SK-N-SH (cell line): ENCODE data around the gene CDCA3. TPM values are rescaled to one million over a fixed set of nuclear protein-coding genes. Genes with fewer than 3 reads are reported as not detected.

Experiments
- CTCF ChIA-PET: fragments of 300-600, 350-600 bp; formaldehyde crosslinking; extraction: SDS; loops from one replicate; lab custom pipeline; 2021; lab: Yijun Ruan, JAX
- POLR2A ChIA-PET: fragments of 350-600 bp; sonication (Branson Sonifier 250); formaldehyde crosslinking; extraction: SDS; loops from one replicate; lab custom pipeline; 2020; ENCODE audit warnings: antibody characterized with exemption, inconsistent platforms; lab: Yijun Ruan, JAX
- DNase-seq: peaks from one replicate; pipeline ENCODE4 v3.0.0; 2012
- H2AFZ ChIP-seq: fragments of 200-600 bp; sonication (generic); 2 replicates; pipeline ENCODE4 v1.8.1; 2016; ENCODE audit warnings: antibody characterized with exemption, mild to moderate bottlenecking, low read depth
- H3F3A ChIP-seq: fragments of 200-600 bp; sonication (generic); replicated peaks from 2 replicates; pipeline ENCODE3; 2016; ENCODE audit warnings: antibody characterized with exemption, mild to moderate bottlenecking; ENCODE audit not compliant: insufficient read depth
- H3K27ac ChIP-seq, 2 experiments: fragments of 200-500 bp in 1 of 2; fragments of 200-600 bp in 1 of 2; sonication (Bioruptor generic) in 1 of 2; sonication (generic), shearing (Covaris generic) in 1 of 2; 2 replicates each; pipeline versions ENCODE4 v1.5.1 to v1.6.1; 2014 to 2016; ENCODE audit warnings: low read depth in 2 of 2, inconsistent platforms in 1 of 2, low read length in 1 of 2, mild to moderate bottlenecking in 1 of 2, mixed read lengths in 1 of 2
- H3K27me3 ChIP-seq: fragments of 200-600 bp; sonication (generic), shearing (Covaris generic); 2 replicates; pipeline ENCODE4 v1.6.1; 2016; ENCODE audit warnings: mixed run types; ENCODE audit not compliant: insufficient read depth
- H3K36me3 ChIP-seq, 2 experiments: fragments of 200-500 bp in 1 of 2; fragments of 200-600 bp in 1 of 2; sonication (Bioruptor generic) in 1 of 2; sonication (generic) in 1 of 2; replicated peaks in 1 of 2; 2 replicates each; pipeline versions ENCODE3 to v1.5.1; 2014 to 2016; ENCODE audit warnings: low read length in 1 of 2, mild to moderate bottlenecking in 1 of 2; ENCODE audit not compliant: insufficient read depth in 2 of 2, control insufficient read depth in 1 of 2
- H3K4me1 ChIP-seq, 2 experiments: fragments of 200-500 bp in 1 of 2; fragments of 200-600 bp in 1 of 2; sonication (Bioruptor generic) in 1 of 2; sonication (generic), shearing (Covaris generic) in 1 of 2; 2 replicates each; pipeline versions ENCODE4 v1.5.1 to v1.6.1; 2014 to 2016; ENCODE audit warnings: low read depth in 1 of 2, low read length in 1 of 2, mixed run types in 1 of 2; ENCODE audit not compliant: insufficient read depth in 2 of 2, control insufficient read depth in 1 of 2
- H3K4me2 ChIP-seq: fragments of 200-600 bp; sonication (generic), shearing (Covaris generic); 2 replicates; pipeline ENCODE4 v1.6.1; 2017; ENCODE audit warnings: mixed run types
- H3K4me3 ChIP-seq, 2 experiments: fragments of 200-500 bp in 1 of 2; fragments of 200-600 bp in 1 of 2; sonication (Bioruptor generic) in 1 of 2; sonication (generic), shearing (Covaris generic) in 1 of 2; 2 replicates each; pipeline versions ENCODE4 v1.5.1 to v1.8.1; 2014 to 2016; ENCODE audit warnings: low read depth in 2 of 2, inconsistent platforms in 1 of 2, low read length in 1 of 2, mild to moderate bottlenecking in 1 of 2, mixed read lengths in 1 of 2, moderate library complexity in 1 of 2
- H3K79me2 ChIP-seq: fragments of 200-600 bp; sonication (generic); 2 replicates; pipeline ENCODE4 v1.8.1; 2017; ENCODE audit warnings: mild to moderate bottlenecking; ENCODE audit not compliant: insufficient read depth
- H3K9ac ChIP-seq: fragments of 200-600 bp; sonication (generic); 2 replicates; pipeline ENCODE4 v1.6.1; 2017; ENCODE audit warnings: mixed run types
- H3K9me2 ChIP-seq: fragments of 200-600 bp; sonication (generic); 2 replicates; pipeline ENCODE4 v1.6.1; 2017; ENCODE audit warnings: mixed run types
- H3K9me3 ChIP-seq: fragments of 200-600 bp; sonication (generic); 2 replicates; pipeline ENCODE4 v1.6.1; 2017; ENCODE audit warnings: mixed run types, mild to moderate bottlenecking, moderate library complexity
- H4K20me1 ChIP-seq: fragments of 200-600 bp; sonication (generic); 2 replicates; pipeline ENCODE4 v1.6.1; 2017; ENCODE audit warnings: mild to moderate bottlenecking, mixed run types; ENCODE audit not compliant: insufficient read depth
- ELF1 ChIP-seq: IDR thresholded peaks from 2 replicates; pipeline ENCODE4 v1.4.0; 2012
- EP300 ChIP-seq, 2 experiments: IDR thresholded peaks; 2 replicates each; pipeline versions ENCODE4 v1.4.0 to v1.6.1; 2012; ENCODE audit warnings: borderline replicate concordance in 1 of 2, low read depth in 1 of 2, low read length in 1 of 2
- EZH2phosphoT487 ChIP-seq: fragments of 200-600 bp; sonication (generic); IDR thresholded peaks from 2 replicates; pipeline ENCODE4 v1.6.1; 2017; ENCODE audit warnings: low read depth, mixed run types, mild to moderate bottlenecking, antibody characterized with exemption, moderate library complexity, borderline replicate concordance
- FOSL2 ChIP-seq: IDR thresholded peaks from 2 replicates; pipeline ENCODE4 v1.4.0; 2012; ENCODE audit warnings: low read depth, mild to moderate bottlenecking, moderate library complexity, borderline replicate concordance
- FOXJ3 ChIP-seq: sonication (generic); formaldehyde crosslinking; IDR thresholded peaks from 2 replicates; pipeline ENCODE4 v1.5.1; 2020; ENCODE audit warnings: mild to moderate bottlenecking, missing genetic modification reagents
- FOXM1 ChIP-seq: IDR thresholded peaks from 2 replicates; pipeline ENCODE4 v1.4.0; 2012; ENCODE audit warnings: low read depth, mild to moderate bottlenecking
- GABPA ChIP-seq: IDR thresholded peaks from 2 replicates; pipeline ENCODE4 v1.4.0; 2012; ENCODE audit warnings: low read depth, mild to moderate bottlenecking
- GATA2 ChIP-seq: sonication (generic); formaldehyde crosslinking; IDR thresholded peaks from 2 replicates; pipeline ENCODE4 v1.5.0; 2020; ENCODE audit warnings: mild to moderate bottlenecking, missing genetic modification reagents
- JUND ChIP-seq: IDR thresholded peaks from 2 replicates; pipeline ENCODE4 v1.4.0; 2012
- MEF2A ChIP-seq: IDR thresholded peaks from 2 replicates; pipeline ENCODE4 v1.4.0; 2012; ENCODE audit warnings: low read depth, borderline replicate concordance
- MXI1 ChIP-seq: IDR thresholded peaks from 2 replicates; pipeline ENCODE4 v1.6.1; 2012; ENCODE audit warnings: mild to moderate bottlenecking, low read depth, low read length, improper control_type of control experiment
- NFIC ChIP-seq: IDR thresholded peaks from 2 replicates; pipeline ENCODE4 v1.4.0; 2012; ENCODE audit warnings: borderline replicate concordance
- NRF1 ChIP-seq: IDR thresholded peaks from 2 replicates; pipeline ENCODE4 v1.6.1; 2012; ENCODE audit warnings: low read depth, mild to moderate bottlenecking, low read length
- RFX5 ChIP-seq: IDR thresholded peaks from 2 replicates; pipeline ENCODE4 v1.6.1; 2012; ENCODE audit warnings: mild to moderate bottlenecking, improper control_type of control experiment, low read length
- RXRA ChIP-seq: IDR thresholded peaks from 2 replicates; pipeline ENCODE4 v1.4.0; 2012; ENCODE audit warnings: low read depth, mild to moderate bottlenecking, borderline replicate concordance
- SIN3A ChIP-seq: IDR thresholded peaks from 2 replicates; pipeline ENCODE4 v1.6.1; 2012; ENCODE audit warnings: low read depth, mild to moderate bottlenecking, low read length, moderate library complexity, borderline replicate concordance
- SMC3 ChIP-seq: IDR thresholded peaks from 2 replicates; pipeline ENCODE4 v1.6.1; 2012; ENCODE audit warnings: low read depth, low read length, improper control_type of control experiment
- TAF1 ChIP-seq: IDR thresholded peaks from 2 replicates; pipeline ENCODE4 v1.6.1; 2012; ENCODE audit warnings: low read depth, mild to moderate bottlenecking, low read length, moderate library complexity, borderline replicate concordance
- TCF12 ChIP-seq: IDR thresholded peaks from 2 replicates; pipeline ENCODE4 v1.4.0; 2012
- WGBS: methylation state at CpG from one replicate; pipeline ENCODE4 v1.1.6; 2017; ENCODE audit warnings: low lambda C conversion rate; 5-methylcytosine and 5-hydroxymethylcytosine counted together
- polyA plus RNA-seq, 3 experiments: library from polyadenylated mRNA; depleted of rRNA; stranded (reverse); fragments of >200 nt; gene quantifications; 2 replicates each; pipeline ENCODE4 v1.2.3, GENCODE V29; 2012
- TF ChIP-seq, protein P1 (sequence below): IDR thresholded peaks from 2 replicates; pipeline ENCODE4 v1.4.0; 2012; ENCODE audit warnings: low read depth, borderline replicate concordance
- TF ChIP-seq, protein P2 (sequence below): IDR thresholded peaks from 2 replicates; pipeline ENCODE4 v1.4.0; 2012; ENCODE audit warnings: low read depth, borderline replicate concordance
- TF ChIP-seq, protein P3 (sequence below): IDR thresholded peaks from 2 replicates; pipeline ENCODE4 v1.4.0; 2012; ENCODE audit warnings: low read depth

CDCA3 gene
- polyA plus RNA-seq, 1 of the 3 experiments (the other 2 are of a cell fraction), result 33.0 TPM

DNA sequence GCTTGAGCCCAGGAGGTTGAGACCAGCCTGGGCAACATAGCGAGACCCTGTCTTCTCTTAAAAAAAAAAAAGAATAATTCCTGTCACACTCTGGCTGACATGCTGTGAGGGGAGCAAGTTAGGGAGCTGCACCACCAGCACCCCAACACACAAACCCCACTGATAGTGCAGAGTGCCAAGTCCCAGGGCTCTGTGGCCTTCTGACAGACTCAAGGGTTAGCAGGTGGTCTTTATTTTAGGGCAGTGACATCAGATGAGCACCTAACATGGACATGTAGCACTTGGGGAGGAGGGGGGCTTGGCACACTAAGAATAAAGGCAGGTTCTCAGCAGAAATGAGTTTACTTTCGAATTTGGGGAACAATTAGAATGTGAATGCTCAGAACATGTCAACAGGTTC is 7.7 kb upstream of the CDCA3 start:
- Histone ChIP-seq H3K27ac (no peak overlapping the region), H3K79me2 (peaks cover 22% of the 10 kb centered on the region), H2AFZ (no peak overlapping the region), H3F3A (peaks cover 4% of the 10 kb centered on the region), H3K9me2 (no peaks in the 10 kb centered on the region), H3K4me1 (peaks cover 4% of the 10 kb centered on the region in 2 experiments; a peak in 3 of 4 replicates), H3K27me3 (no peaks in the 10 kb centered on the region), H3K9me3 (no peaks in the 10 kb centered on the region), H3K9ac (no peak overlapping the region), H3K4me3 (no peak overlapping the region)
- 69% methylated on average over 2 of the region's 2 CpGs for WGBS
- DNase-seq, result no peak
- ChIA-PET CTCF (interaction anchor here (0.6 to 2.2 kb wide), 3 partner anchors 14 to 107 kb away, joined by 3 to 12 read pairs (median 4); partner anchors contain the start of gene SPSB2), POLR2A (interaction anchor here (0.6 to 1.1 kb wide), 2 partner anchors 9 to 10 kb away, joined by 3 read pairs; no protein-coding TSS in a partner anchor)
- no peak for TF ChIP-seq RFX5
- no peak for TF ChIP-seq TAF1
- TF ChIP-seq GABPA, result no peak
- no peak for TF ChIP-seq TCF12
- no peak for TF ChIP-seq RXRA
- TF ChIP-seq, protein P1, sequence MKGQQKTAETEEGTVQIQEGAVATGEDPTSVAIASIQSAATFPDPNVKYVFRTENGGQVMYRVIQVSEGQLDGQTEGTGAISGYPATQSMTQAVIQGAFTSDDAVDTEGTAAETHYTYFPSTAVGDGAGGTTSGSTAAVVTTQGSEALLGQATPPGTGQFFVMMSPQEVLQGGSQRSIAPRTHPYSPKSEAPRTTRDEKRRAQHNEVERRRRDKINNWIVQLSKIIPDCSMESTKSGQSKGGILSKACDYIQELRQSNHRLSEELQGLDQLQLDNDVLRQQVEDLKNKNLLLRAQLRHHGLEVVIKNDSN, result no peak
- no peak for TF ChIP-seq NRF1
- TF ChIP-seq SIN3A, result no peak
- TF ChIP-seq FOXJ3, result no peak
- TF ChIP-seq, protein P2, sequence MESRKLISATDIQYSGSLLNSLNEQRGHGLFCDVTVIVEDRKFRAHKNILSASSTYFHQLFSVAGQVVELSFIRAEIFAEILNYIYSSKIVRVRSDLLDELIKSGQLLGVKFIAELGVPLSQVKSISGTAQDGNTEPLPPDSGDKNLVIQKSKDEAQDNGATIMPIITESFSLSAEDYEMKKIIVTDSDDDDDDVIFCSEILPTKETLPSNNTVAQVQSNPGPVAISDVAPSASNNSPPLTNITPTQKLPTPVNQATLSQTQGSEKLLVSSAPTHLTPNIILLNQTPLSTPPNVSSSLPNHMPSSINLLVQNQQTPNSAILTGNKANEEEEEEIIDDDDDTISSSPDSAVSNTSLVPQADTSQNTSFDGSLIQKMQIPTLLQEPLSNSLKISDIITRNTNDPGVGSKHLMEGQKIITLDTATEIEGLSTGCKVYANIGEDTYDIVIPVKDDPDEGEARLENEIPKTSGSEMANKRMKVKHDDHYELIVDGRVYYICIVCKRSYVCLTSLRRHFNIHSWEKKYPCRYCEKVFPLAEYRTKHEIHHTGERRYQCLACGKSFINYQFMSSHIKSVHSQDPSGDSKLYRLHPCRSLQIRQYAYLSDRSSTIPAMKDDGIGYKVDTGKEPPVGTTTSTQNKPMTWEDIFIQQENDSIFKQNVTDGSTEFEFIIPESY, result no peak
- TF ChIP-seq, all 33 proteins: peak for 0
- Histone ChIP-seq H3K4me2 (no peak overlapping the region), H4K20me1 (no peaks in the 10 kb centered on the region; the same call in 1 of the 2 replicates), H3K36me3 (peaks cover 44 to 85% of the 10 kb centered on the region in 2 experiments)

DNA sequence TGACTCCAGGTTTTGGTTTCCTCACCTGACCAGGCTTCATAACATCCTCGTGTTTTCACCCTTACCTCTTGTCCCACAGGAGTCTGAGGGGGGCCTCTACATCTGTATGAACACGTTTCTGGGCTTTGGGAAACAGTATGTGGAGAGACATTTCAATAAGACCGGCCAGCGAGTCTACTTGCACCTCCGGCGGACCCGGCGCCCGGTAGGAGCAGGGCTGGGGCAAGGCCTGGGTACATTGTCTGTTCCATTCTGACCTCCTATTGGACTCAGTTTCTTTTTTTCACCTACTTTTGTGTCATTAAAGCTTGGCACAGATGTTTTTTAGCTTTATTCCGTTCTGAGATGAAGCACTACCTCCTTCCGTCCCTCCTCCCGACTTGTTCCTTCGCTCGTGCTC is 4.2 kb upstream of the CDCA3 start:
- Histone ChIP-seq H3K27ac (no peak overlapping the region), H3K36me3 (peaks cover 30 to 53% of the 10 kb centered on the region in 2 experiments), H3F3A (peaks cover 16% of the 10 kb centered on the region), H3K9me3 (no peaks in the 10 kb centered on the region), H3K4me2 (no peak overlapping the region), H3K79me2 (peaks cover 40% of the 10 kb centered on the region), H3K9me2 (no peaks in the 10 kb centered on the region), H2AFZ (no peak overlapping the region), H3K4me1 (peaks cover 7 to 17% of the 10 kb centered on the region in 2 experiments), H3K9ac (no peak overlapping the region), H3K27me3 (no peaks in the 10 kb centered on the region), H3K4me3 (no peak overlapping the region), H4K20me1 (no peaks in the 10 kb centered on the region; the same call in 1 of the 2 replicates)
- WGBS, result 96% methylated on average over 14 of the region's 14 CpGs
- CTCF ChIA-PET, result interaction anchor here (1.1 to 19.4 kb wide), 5 partner anchors 13 to 88 kb away, joined by 3 to 225 read pairs (median 11); partner anchors contain the start of genes P3H3, SPSB2 and TPI1
- POLR2A ChIA-PET, result interaction anchor here (1.0 to 1.2 kb wide), 2 partner anchors 9 to 12 kb away, joined by 4 read pairs; partner anchors contain the start of gene TPI1
- TF ChIP-seq JUND (no peak), EP300 (IDR thresholded peaks at IDR 0.05; ENCODE audit: borderline replicate concordance in 1 of 2, low read depth in 1 of 2, low read length in 1 of 2) (no peak), NFIC (no peak), MXI1 (no peak), TCF12 (no peak), RXRA (no peak), FOXJ3 (no peak), FOXM1 (no peak), ELF1 (no peak), SIN3A (no peak), SMC3 (no peak), FOSL2 (no peak), GATA2 (CRISPR knock-in tag) (no peak), NRF1 (no peak), EZH2phosphoT487 (no peak), MEF2A (no peak)
- TF ChIP-seq, protein P3, sequence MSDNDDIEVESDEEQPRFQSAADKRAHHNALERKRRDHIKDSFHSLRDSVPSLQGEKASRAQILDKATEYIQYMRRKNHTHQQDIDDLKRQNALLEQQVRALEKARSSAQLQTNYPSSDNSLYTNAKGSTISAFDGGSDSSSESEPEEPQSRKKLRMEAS, result no peak
- TF ChIP-seq, protein P2, result no peak
- no peak for DNase-seq
